H1 (cell line): ENCODE data around the gene BCL11A. TPM values are rescaled to one million over a fixed set of nuclear protein-coding genes. Genes with fewer than 3 reads are reported as not detected.

Source experiments
- CTCF ChIA-PET: fragments of 300-600 bp; sonication (Branson Sonifier 250); formaldehyde crosslinking; loops from one replicate; lab custom pipeline; 2021; ENCODE audit not compliant: partially characterized antibody; lab: Charles Lee
- POLR2A ChIA-PET: fragments of 300-600 bp; sonication (Branson Sonifier 250); formaldehyde crosslinking; loops from one replicate; lab custom pipeline; 2021; ENCODE audit warnings: inconsistent platforms; ENCODE audit not compliant: partially characterized antibody; lab: Charles Lee
- DNase-seq, 2 experiments: peaks; one replicate each; pipeline versions ENCODE4 v3.0.0 to v3.0.0-alpha.2; 2010 to 2022; ENCODE audit warnings: low spot score in 2 of 2, low read depth in 1 of 2, mixed read lengths in 1 of 2
- FAIRE-seq: peaks from 2 replicates; lab custom pipeline; 2011; peaks lifted over from hg19 to GRCh38; lab: Jason Lieb, UNC
- H2AFZ ChIP-seq: 2 replicates; pipeline ENCODE4 v1.8.1; 2012; ENCODE audit warnings: low read length, inconsistent platforms
- H2AK5ac ChIP-seq: 2 replicates; pipeline ENCODE4 v1.6.1; 2013; ENCODE audit warnings: low read depth, low read length
- H2BK120ac ChIP-seq: replicated peaks from 2 replicates; pipeline ENCODE3; 2013; ENCODE audit warnings: low read depth, low read length, inconsistent platforms
- H2BK12ac ChIP-seq: 2 replicates; pipeline ENCODE4 v1.6.1; 2013; ENCODE audit warnings: low read depth, low read length
- H2BK15ac ChIP-seq: 2 replicates; pipeline ENCODE4 v1.6.1; 2013; ENCODE audit warnings: low read length
- H2BK20ac ChIP-seq: 2 replicates; pipeline ENCODE4 v1.6.1; 2013; ENCODE audit warnings: low read length
- H2BK5ac ChIP-seq: 2 replicates; pipeline ENCODE4 v1.6.1; 2013; ENCODE audit warnings: low read depth, low read length
- H3K14ac ChIP-seq: 2 replicates; pipeline ENCODE4 v1.6.1; 2013; ENCODE audit warnings: inconsistent platforms; ENCODE audit not compliant: insufficient read length
- H3K18ac ChIP-seq: 2 replicates; pipeline ENCODE4 v1.6.1; 2013; ENCODE audit warnings: low read length; ENCODE audit errors: extremely low read depth
- H3K23ac ChIP-seq: 2 replicates; pipeline ENCODE4 v1.6.1; 2013; ENCODE audit warnings: inconsistent platforms; ENCODE audit not compliant: insufficient read length
- H3K23me2 ChIP-seq: 2 replicates; pipeline ENCODE4 v1.6.1; 2013; ENCODE audit warnings: low read depth, low read length
- H3K27ac ChIP-seq: 2 replicates; pipeline ENCODE4 v1.6.1; 2011; ENCODE audit warnings: low read depth, low read length, inconsistent platforms
- H3K27me3 ChIP-seq, 4 experiments: replicated peaks in 1 of 4; 1 replicate in 1 of 4; 2 replicates in 3 of 4; pipeline versions ENCODE4 v1.6.1 to v1.8.1; 2011 to 2013; ENCODE audit warnings: low read length in 3 of 4, mild to moderate bottlenecking in 3 of 4, inconsistent platforms in 2 of 4, mixed read lengths in 2 of 4, moderate library complexity in 1 of 4; ENCODE audit not compliant: control insufficient read depth in 3 of 4, insufficient read depth in 3 of 4; ENCODE audit errors: extremely low read depth in 1 of 4
- H3K36me3 ChIP-seq, 4 experiments: 2 replicates each; pipeline versions ENCODE4 v1.6.1 to v1.8.1; 2011 to 2013; ENCODE audit warnings: mild to moderate bottlenecking in 4 of 4, low read length in 3 of 4, moderate library complexity in 2 of 4, control low read depth in 1 of 4, inconsistent platforms in 1 of 4; ENCODE audit not compliant: insufficient read depth in 4 of 4, control insufficient read depth in 2 of 4
- H3K4ac ChIP-seq: replicated peaks from 2 replicates; pipeline ENCODE3; 2013; ENCODE audit warnings: low read length, low read depth, mixed read lengths, inconsistent platforms; ENCODE audit not compliant: insufficient read length
- H3K4me1 ChIP-seq, 4 experiments: replicated peaks in 1 of 4; 1 replicate in 1 of 4; 2 replicates in 3 of 4; pipeline versions ENCODE4 v1.6.1 to v1.8.1; 2011 to 2013; ENCODE audit warnings: low read length in 3 of 4, inconsistent platforms in 2 of 4, mixed read lengths in 1 of 4; ENCODE audit not compliant: insufficient read depth in 4 of 4, control insufficient read depth in 3 of 4
- H3K4me2 ChIP-seq, 2 experiments: 2 replicates each; pipeline versions ENCODE4 v1.6.1 to v1.8.1; 2011 to 2013; ENCODE audit warnings: low read depth in 2 of 2, low read length in 2 of 2, control low read depth in 1 of 2, inconsistent platforms in 1 of 2, mild to moderate bottlenecking in 1 of 2; ENCODE audit not compliant: insufficient read depth in 1 of 2
- H3K4me3 ChIP-seq, 4 experiments: fragments of 200-600, 300-600 bp in 1 of 4; sonication (generic), shearing (Covaris generic), sonication (Bioruptor Twin) in 1 of 4; 2 replicates each; pipeline versions ENCODE4 v1.5.1 to v1.8.1; 2011 to 2016; ENCODE audit warnings: low read length in 4 of 4, low read depth in 3 of 4, control low read depth in 2 of 4, inconsistent platforms in 2 of 4, mild to moderate bottlenecking in 2 of 4, mixed read lengths in 1 of 4, moderate library complexity in 1 of 4; ENCODE audit not compliant: insufficient read depth in 2 of 4; ENCODE audit errors: extremely low read depth in 1 of 4
- H3K56ac ChIP-seq: replicated peaks from 2 replicates; pipeline ENCODE3; 2013; ENCODE audit warnings: low read depth, mild to moderate bottlenecking, mixed read lengths, low read length, inconsistent platforms; ENCODE audit not compliant: insufficient read length
- H3K79me1 ChIP-seq: 2 replicates; pipeline ENCODE4 v1.6.1; 2013; ENCODE audit warnings: low read depth, low read length, control low read depth
- H3K79me2 ChIP-seq, 2 experiments: 2 replicates each; pipeline versions ENCODE4 v1.6.1 to v1.8.1; 2012 to 2013; ENCODE audit warnings: low read length in 2 of 2, mild to moderate bottlenecking in 2 of 2, inconsistent platforms in 1 of 2; ENCODE audit not compliant: insufficient read depth in 2 of 2, control insufficient read depth in 1 of 2
- H3K9ac ChIP-seq, 4 experiments: replicated peaks in 1 of 4; 1 replicate in 1 of 4; 2 replicates in 3 of 4; pipeline versions ENCODE4 v1.6.1 to v1.8.1; 2011 to 2013; ENCODE audit warnings: low read depth in 3 of 4, low read length in 3 of 4, control low read depth in 2 of 4, mild to moderate bottlenecking in 2 of 4, moderate library complexity in 2 of 4, inconsistent platforms in 1 of 4; ENCODE audit errors: extremely low read depth in 1 of 4
- H3K9me3 ChIP-seq, 2 experiments: 2 replicates each; pipeline versions ENCODE4 v1.6.1 to v1.8.1; 2012 to 2013; ENCODE audit warnings: mild to moderate bottlenecking in 2 of 2, moderate library complexity in 2 of 2, control low read depth in 1 of 2, inconsistent platforms in 1 of 2, low read depth in 1 of 2, low read length in 1 of 2, mixed read lengths in 1 of 2; ENCODE audit not compliant: insufficient read depth in 2 of 2
- H4K20me1 ChIP-seq, 2 experiments: replicated peaks in 1 of 2; 2 replicates each; pipeline versions ENCODE3 to v1.8.1; 2011 to 2013; ENCODE audit warnings: inconsistent platforms in 2 of 2, low read length in 2 of 2, mild to moderate bottlenecking in 1 of 2; ENCODE audit not compliant: insufficient read depth in 2 of 2, control insufficient read depth in 1 of 2
- H4K5ac ChIP-seq: 2 replicates; pipeline ENCODE4 v1.6.1; 2013; ENCODE audit warnings: low read length, low read depth, mixed read lengths, inconsistent platforms; ENCODE audit not compliant: insufficient read length
- H4K8ac ChIP-seq: 2 replicates; pipeline ENCODE4 v1.8.0; 2013; ENCODE audit warnings: mild to moderate bottlenecking, moderate library complexity, low read length, inconsistent platforms; ENCODE audit not compliant: insufficient read depth; ENCODE audit errors: extremely low read depth
- H4K91ac ChIP-seq: replicated peaks from 2 replicates; pipeline ENCODE3; 2013; ENCODE audit warnings: low read length, mixed read lengths, inconsistent platforms; ENCODE audit not compliant: insufficient read length
- BRCA1 ChIP-seq: IDR thresholded peaks from 2 replicates; pipeline ENCODE4 v1.6.1; 2012; ENCODE audit warnings: low read depth, low read length, improper control_type of control experiment
- FOSL1 ChIP-seq: IDR thresholded peaks from 2 replicates; pipeline ENCODE4 v1.6.1; 2011; ENCODE audit warnings: mild to moderate bottlenecking, low read depth, low read length, moderate library complexity; ENCODE audit not compliant: insufficient read depth
- GTF2F1 ChIP-seq: IDR thresholded peaks from 2 replicates; pipeline ENCODE4 v1.6.1; 2012; ENCODE audit warnings: low read depth, low read length, improper control_type of control experiment, borderline replicate concordance
- NRF1 ChIP-seq: IDR thresholded peaks from 2 replicates; pipeline ENCODE4 v1.6.1; 2011; ENCODE audit warnings: mild to moderate bottlenecking, low read depth, low read length, improper control_type of control experiment
- WGBS, 2 experiments: shearing (Covaris generic) in 1 of 2; methylation state at CpG; one replicate each; pipeline versions ENCODE4 v1.1.6 to v1.1.7; 2013 to 2015; ENCODE audit warnings: low lambda C conversion rate in 2 of 2, mixed read lengths in 2 of 2, inconsistent platforms in 1 of 2, low coverage in 1 of 2, missing lambda C conversion rate in 1 of 2; ENCODE audit not compliant: insufficient replicate concordance in 2 of 2, insufficient coverage in 1 of 2, insufficient read length in 1 of 2; ENCODE audit errors: extremely low coverage in 1 of 2, missing lambda C conversion rate in 1 of 2; 5-methylcytosine and 5-hydroxymethylcytosine counted together
- polyA plus RNA-seq, 7 experiments: library from polyadenylated mRNA; depleted of rRNA in 3 of 7; stranded (reverse) in 5 of 7; unstranded in 2 of 7; fragments of >200 nt in 5 of 7; fragments of 200-250 nt in 2 of 7; gene quantifications; 1 replicate in 5 of 7; 2 replicates in 1 of 7; 4 replicates in 1 of 7; pipeline versions ENCODE4 v1.2.1 to v1.2.3, GENCODE V29; 2011 to 2013; ENCODE audit warnings: missing spikeins in 2 of 7, mixed read lengths in 2 of 7
- total RNA-seq: library from RNA; stranded (reverse); fragmentation: NEBNext Ultra II Directional; extraction: Animal tissue kit (Norgen Biotek cat#: 25700); gene quantifications from 2 replicates; pipeline ENCODE4 v1.2.1, GENCODE V29; 2021

Gene BCL11A
- total and polyA plus RNA-seq, 2 of the 8 experiments (the other 6 are each of a cell fraction or from before 2014, with no cell fraction given): 11.9 to 59.3 TPM

GRCh38 chr2:60433018-60433596, 120.3 kb downstream of the BCL11A start:
- 78% methylated on average over 5 of the region's 5 CpGs; no CpG with 5 or more reads in 1 of the 2 experiments for WGBS, 2 experiments
- H3K18ac ChIP-seq: no peak overlapping the region; the same call in 1 of the 2 replicates
- H3K36me3 ChIP-seq: no peaks in the 10 kb centered on the region
- TF ChIP-seq GTF2F1 (no peak), BRCA1 (no peak), FOSL1 (no peak), NRF1 (no peak)
- no peak overlapping the region for H3K27ac ChIP-seq
- no peak for DNase-seq
- peak overlapping the region; percentile 41; the same call in 1 of the 2 replicates for H2BK12ac ChIP-seq
- no peaks in the 10 kb centered on the region for H3K23me2 ChIP-seq
- H3K56ac ChIP-seq: no peak overlapping the region
- H3K14ac ChIP-seq: no peak overlapping the region
- H2BK15ac ChIP-seq: peak overlapping the region; percentile 100
- no peak overlapping the region; the same call in 1 of the 2 replicates for H4K8ac ChIP-seq
- no peak overlapping the region for H3K23ac ChIP-seq
- H3K79me2 ChIP-seq: no peaks in the 10 kb centered on the region
- no peaks in the 10 kb centered on the region for H3K9me3 ChIP-seq
- no peaks in the 10 kb centered on the region for H3K27me3 ChIP-seq
- H3K4me3 ChIP-seq: no peak overlapping the region
- ChIA-PET POLR2A (no interaction called here), CTCF (interaction anchor here (0.9 to 1.8 kb wide), 4 partner anchors 22 to 149 kb away, joined by 3 to 4 read pairs (median 3); no protein-coding TSS in a partner anchor)
- H4K20me1 ChIP-seq: no peaks in the 10 kb centered on the region
- no peak for FAIRE-seq
- H3K9ac ChIP-seq: no peak overlapping the region
- H3K4ac ChIP-seq: no peak overlapping the region
- H2AFZ ChIP-seq: no peak overlapping the region
- H2BK5ac ChIP-seq: peak overlapping the region; percentile 36; the same call in 1 of the 2 replicates
- H3K79me1 ChIP-seq: no peaks in the 10 kb centered on the region
- no peak overlapping the region for H4K5ac ChIP-seq
- H3K4me1 ChIP-seq: peaks cover 0 to 10% (median 0%) of the 10 kb centered on the region in 4 experiments; a peak in 4 of 7 replicates
- no peak overlapping the region for H2BK120ac ChIP-seq
- H2AK5ac ChIP-seq: no peak overlapping the region
- no peak overlapping the region for H2BK20ac ChIP-seq
- no peak overlapping the region for H3K4me2 ChIP-seq
- H4K91ac ChIP-seq: no peak overlapping the region
